HepG2 (cell line): Measurements from ENCODE around the gene TSPAN9. TPM values are rescaled to one million over a fixed set of nuclear protein-coding genes. Genes with fewer than 3 reads are reported as not detected.

Experiments
- ATAC-seq: fragments of 200-7000 bp; cut with Tn5 transposase; 3 replicates; pipeline ENCODE4 v1.9.1; 2020; ENCODE audit warnings: mild to moderate bottlenecking, moderate library complexity
- BruUV-seq: library from RNA; stranded (reverse); fragments of 400-500 nt; replicated peaks from 2 replicates; lab custom pipeline; 2021; lab: Mats Ljungman, UMichigan
- CTCF ChIA-PET: fragments of 300-600 bp; formaldehyde crosslinking; extraction: SDS; loops from one replicate; lab custom pipeline; 2021; ENCODE audit warnings: low total read pairs, inconsistent platforms, low intra/inter-chr PET ratio; lab: Yijun Ruan, JAX
- POLR2A ChIA-PET: fragments of 350-600 bp; sonication (Branson Sonifier 250); formaldehyde crosslinking; loops from one replicate; lab custom pipeline; 2020; ENCODE audit warnings: antibody characterized with exemption, inconsistent platforms; lab: Yijun Ruan, JAX
- DNase-seq: peaks from one replicate; pipeline ENCODE4 v3.0.0-alpha.2; 2015; ENCODE audit warnings: low spot score
- FAIRE-seq: peaks from 3 replicates; lab custom pipeline; 2011; peaks lifted over from hg19 to GRCh38; lab: Jason Lieb, UNC
- H2AFZ ChIP-seq: one replicate; pipeline ENCODE4 v1.6.1; 2011; ENCODE audit warnings: low read length, inconsistent platforms
- H3K27ac ChIP-seq: fragments of 300-600 bp; 3 replicates; pipeline ENCODE4 v1.8.0; 2011; ENCODE audit warnings: mixed run types, mild to moderate bottlenecking, mixed read lengths, low read length, inconsistent platforms; ENCODE audit not compliant: insufficient read depth; ENCODE audit errors: extremely low read length
- H3K27me3 ChIP-seq, 2 experiments: fragments of 200-600 bp in 1 of 2; 2 replicates in 1 of 2; 3 replicates in 1 of 2; pipeline versions ENCODE4 v1.6.0 to v1.8.0; 2011; ENCODE audit warnings: low read length in 2 of 2, mild to moderate bottlenecking in 2 of 2, moderate library complexity in 2 of 2, inconsistent platforms in 1 of 2; ENCODE audit not compliant: insufficient read depth in 2 of 2, control insufficient read depth in 1 of 2
- H3K36me3 ChIP-seq, 2 experiments: fragments of 200-600 bp in 1 of 2; replicated peaks in 1 of 2; 2 replicates in 1 of 2; 3 replicates in 1 of 2; pipeline versions ENCODE4 v1.5.1 to v1.8.0; 2011; ENCODE audit warnings: low read length in 2 of 2, inconsistent platforms in 1 of 2; ENCODE audit not compliant: insufficient read depth in 2 of 2, control insufficient read depth in 1 of 2
- H3K4me1 ChIP-seq: 2 replicates; pipeline ENCODE4 v1.5.1; 2012; ENCODE audit warnings: low read length, inconsistent platforms; ENCODE audit not compliant: insufficient read depth
- H3K4me2 ChIP-seq: 2 replicates; pipeline ENCODE4 v1.6.0; 2011; ENCODE audit warnings: low read depth, low read length, inconsistent platforms
- H3K4me3 ChIP-seq, 3 experiments: fragments of 200-600 bp in 1 of 3; sonication (generic), shearing (Covaris generic) in 1 of 3; replicated peaks in 1 of 3; 2 replicates each; pipeline ENCODE4 v1.5.1; 2011 to 2016; ENCODE audit warnings: low read length in 3 of 3, inconsistent platforms in 2 of 3, low read depth in 2 of 3, mild to moderate bottlenecking in 2 of 3, control low read depth in 1 of 3, mixed read lengths in 1 of 3; ENCODE audit not compliant: insufficient read depth in 1 of 3
- H3K79me2 ChIP-seq: one replicate; pipeline ENCODE4 v1.6.1; 2011; ENCODE audit warnings: low read length, inconsistent platforms; ENCODE audit not compliant: insufficient read depth
- H3K9ac ChIP-seq: 2 replicates; pipeline ENCODE4 v1.6.0; 2011; ENCODE audit warnings: mild to moderate bottlenecking, low read depth, low read length, inconsistent platforms; ENCODE audit not compliant: insufficient read depth
- H3K9me3 ChIP-seq: 2 replicates; pipeline ENCODE4 v1.5.1; 2012; ENCODE audit warnings: mild to moderate bottlenecking, low read length
- H4K20me1 ChIP-seq: 2 replicates; pipeline ENCODE4 v1.6.0; 2011; ENCODE audit warnings: inconsistent platforms, mild to moderate bottlenecking, low read length, moderate library complexity; ENCODE audit not compliant: insufficient read depth
- FOXK2 ChIP-seq: fragments of 450-650 bp; IDR thresholded peaks from 2 replicates; pipeline ENCODE4 v1.6.1; 2016
- GLMP ChIP-seq: sonication (generic); formaldehyde crosslinking; IDR thresholded peaks from 2 replicates; pipeline ENCODE4 v1.9.0; 2021; ENCODE audit warnings: missing genetic modification reagents, mild to moderate bottlenecking, borderline replicate concordance
- MAFF ChIP-seq: IDR thresholded peaks from 2 replicates; pipeline ENCODE4 v1.6.1; 2011; ENCODE audit warnings: low read depth, low read length, improper control_type of control experiment
- MAFK ChIP-seq, 2 experiments: IDR thresholded peaks in 1 of 2; conservative IDR thresholded peaks in 1 of 2; 2 replicates each; pipeline ENCODE4 v1.6.1; 2011; ENCODE audit warnings: improper control_type of control experiment in 2 of 2, low read length in 2 of 2
- MLX ChIP-seq: IDR thresholded peaks from 2 replicates; pipeline ENCODE4 v1.6.1; 2016
- NFE2L1 ChIP-seq: sonication (generic); formaldehyde crosslinking; IDR thresholded peaks from 2 replicates; pipeline ENCODE4 v1.4.0; 2020; ENCODE audit warnings: missing genetic modification reagents, mild to moderate bottlenecking, borderline replicate concordance
- SMAD9 ChIP-seq: sonication (generic); formaldehyde crosslinking; IDR thresholded peaks from 2 replicates; pipeline ENCODE4 v1.5.1; 2020; ENCODE audit warnings: mild to moderate bottlenecking, missing genetic modification reagents
- TCF7 ChIP-seq: sonication (generic); IDR thresholded peaks from 2 replicates; pipeline ENCODE4 v1.6.1; 2016; ENCODE audit warnings: antibody characterized with exemption, low read depth
- ZFP1 ChIP-seq: IDR thresholded peaks from 2 replicates; pipeline ENCODE4 v1.6.1; 2016
- ZNF225 ChIP-seq: sonication (generic); formaldehyde crosslinking; IDR thresholded peaks from 2 replicates; pipeline ENCODE4 v1.4.0; 2020; ENCODE audit warnings: mild to moderate bottlenecking, missing genetic modification reagents
- ZNF253 ChIP-seq: sonication (generic); formaldehyde crosslinking; IDR thresholded peaks from 2 replicates; pipeline ENCODE4 v1.8.0; 2022; ENCODE audit warnings: mild to moderate bottlenecking, missing genetic modification reagents, borderline replicate concordance
- ZNF468 ChIP-seq: sonication (generic); formaldehyde crosslinking; IDR thresholded peaks from 2 replicates; pipeline ENCODE4 v1.8.0; 2022; ENCODE audit warnings: mild to moderate bottlenecking, moderate library complexity, missing genetic modification reagents
- ZNF547 ChIP-seq: sonication (generic); formaldehyde crosslinking; IDR thresholded peaks from 2 replicates; pipeline ENCODE4 v1.5.1; 2020; ENCODE audit warnings: mild to moderate bottlenecking, missing genetic modification reagents
- ZNF724P ChIP-seq: sonication (generic); formaldehyde crosslinking; IDR thresholded peaks from 2 replicates; pipeline ENCODE4 v1.8.0; 2022; ENCODE audit warnings: missing genetic modification reagents, borderline replicate concordance
- ZNF841 ChIP-seq: sonication (generic); formaldehyde crosslinking; IDR thresholded peaks from 2 replicates; pipeline ENCODE4 v1.8.1; 2023; ENCODE audit warnings: missing genetic modification reagents, borderline replicate concordance
- WGBS: methylation state at CpG from one replicate; pipeline ENCODE4 v1.1.6; 2017; ENCODE audit warnings: low lambda C conversion rate; 5-methylcytosine and 5-hydroxymethylcytosine counted together
- in situ Hi-C: cut with HindIII; loops from 2 replicates; pipeline ENCODE4 v1.10.0; 2017; ENCODE audit warnings: low pct_unique_long_range_greater_than_20kb; ENCODE audit not compliant: extremely low pct_ligation_motif_present
- intact Hi-C: fragments of 100-400 bp; cut with micrococcal nuclease; formaldehyde crosslinking; loops from one replicate; pipeline ENCODE4 v1.10.0; 2022; ENCODE audit not compliant: unreplicated experiment
- polyA plus RNA-seq, 8 experiments: library from polyadenylated mRNA; depleted of rRNA in 3 of 8; stranded (reverse) in 7 of 8; unstranded in 1 of 8; fragments of >200 nt; fragmentation: Illumina TruSeq in 4 of 8; extraction: Trizol in 4 of 8; gene quantifications; 2 replicates each; pipeline versions ENCODE4 v1.2.1 to v1.2.3, GENCODE V29; 2011 to 2016; ENCODE audit warnings: low read depth in 4 of 8, missing spikeins in 1 of 8, mixed read lengths in 1 of 8; ENCODE audit not compliant: insufficient read depth in 1 of 8
- total RNA-seq, 5 experiments: library from RNA; depleted of rRNA; stranded (reverse); fragments of >200 nt; fragmentation: Illumina TruSeq; extraction: Trizol; gene quantifications; 2 replicates each; pipeline ENCODE4 v1.2.3, GENCODE V29; 2016; ENCODE audit warnings: low read depth in 1 of 5

Gene TSPAN9
- total and polyA plus RNA-seq, 2 of the 13 experiments (the other 11 are each of a cell fraction or from before 2014, with no cell fraction given): 18.1 to 42.3 TPM

- WGBS: 91% methylated on average over 7 of the region's 7 CpGs
- FAIRE-seq (no peak), ATAC-seq (no peak), DNase-seq (no peak)
- Histone ChIP-seq H3K4me1 (peaks cover 61% of the 10 kb centered on the region), H3K27ac (peak overlapping the region; percentile 36), H4K20me1 (no peaks in the 10 kb centered on the region), H3K9me3 (no peaks in the 10 kb centered on the region), H3K36me3 (peaks cover 0 to 14% of the 10 kb centered on the region in 2 experiments; a peak in 4 of 5 replicates), H3K4me2 (no peak overlapping the region), H3K4me3 (no peak overlapping the region), H3K79me2 (peaks cover 27% of the 10 kb centered on the region), H3K9ac (no peak overlapping the region), H2AFZ (no peak overlapping the region), H3K27me3 (no peaks in the 10 kb centered on the region)
- intact Hi-C loops (no loop called here), in situ Hi-C loops (no loop called here)
- ChIA-PET POLR2A (no interaction called here), CTCF (no interaction called here)
- no peak for TF ChIP-seq ZNF253
- no TSS peak for BruUV-seq
Observed at GRCh38 chr12:3091038-3091319, 13.8 kb downstream of the TSPAN9 start.

GRCh38 chr12:3091382-3092241 is 14.4 kb downstream of the TSPAN9 start:
- TF ChIP-seq ZNF841 (CRISPR knock-in tag): no peak
- TF ChIP-seq ZFP1: no peak
- TF ChIP-seq MLX: no peak
- TF ChIP-seq ZNF468 (CRISPR knock-in tag): no peak
- no peak for TF ChIP-seq FOXK2
- TF ChIP-seq SMAD9 (CRISPR knock-in tag): no peak
- no peak for TF ChIP-seq ZNF724P (CRISPR knock-in tag)
- peak; percentile 62 for TF ChIP-seq MAFF
- TF ChIP-seq ZNF547 (CRISPR knock-in tag): no peak
- TF ChIP-seq TCF7: no peak
- TF ChIP-seq ZNF225 (CRISPR knock-in tag): no peak
- TF ChIP-seq NFE2L1 (CRISPR knock-in tag): no peak
- TF ChIP-seq GLMP (CRISPR knock-in tag): no peak
- TF ChIP-seq MAFK (conservative IDR thresholded peaks at IDR 0.05 in 1 of 2, IDR thresholded peaks at IDR 0.05 in 1 of 2; ENCODE audit: low read length in 2 of 2): peak; percentile 36 to 77
- peaks cover 61% of the 10 kb centered on the region for H3K4me1 ChIP-seq
- H3K79me2 ChIP-seq: peaks cover 21% of the 10 kb centered on the region
- FAIRE-seq (no peak), ATAC-seq (no peak), DNase-seq (no peak)
- no peak overlapping the region for H3K27ac ChIP-seq
- intact Hi-C loops (no loop called here), in situ Hi-C loops (no loop called here)
- H3K9ac ChIP-seq: no peak overlapping the region
- H4K20me1 ChIP-seq: no peaks in the 10 kb centered on the region
- no peaks in the 10 kb centered on the region for H3K9me3 ChIP-seq
- H3K27me3 ChIP-seq: no peaks in the 10 kb centered on the region
- no peak overlapping the region for H3K4me2 ChIP-seq
- no peak overlapping the region for H2AFZ ChIP-seq
- CTCF ChIA-PET: no interaction called here
- peaks cover 0 to 14% of the 10 kb centered on the region in 2 experiments; a peak in 4 of 5 replicates for H3K36me3 ChIP-seq
- no peak overlapping the region for H3K4me3 ChIP-seq
- POLR2A ChIA-PET: interaction anchor here (1.4 kb wide), 1 partner anchor 13 kb away, joined by 5 read pairs; no protein-coding TSS in a partner anchor
- WGBS: 95% methylated on average over 8 of the region's 8 CpGs
- BruUV-seq: no TSS peak
